Adrenal gland (tissue), 5 donors: Measurements from ENCODE around the gene PYGB.

ENCODE experiments used
- CTCF ChIP-seq, 6 experiments: fragments of 450-650 bp in 4 of 6; fragments of 200-600 bp in 2 of 6; sonication (generic) in 1 of 6; IDR thresholded peaks; 1 replicate in 5 of 6; 2 replicates in 1 of 6; pipeline versions ENCODE4 v1.5.1 to v1.8.0; 2016 to 2021; ENCODE audit warnings: antibody characterized with exemption in 6 of 6, mild to moderate bottlenecking in 2 of 6, moderate library complexity in 1 of 6
- POLR2A ChIP-seq, 2 donors: fragments of 450-650 bp; IDR thresholded peaks; one replicate each; pipeline ENCODE4 v1.6.1; 2017; ENCODE audit warnings: antibody characterized with exemption in 2 of 2, mild to moderate bottlenecking in 2 of 2, moderate library complexity in 1 of 2
- donor health status: DM: no; HTN: no; CAD: no.

- peak; percentile 40 to 68 (median 58) for TF ChIP-seq CTCF (IDR thresholded peaks at IDR 0.05)
- TF ChIP-seq POLR2A (IDR thresholded peaks at IDR 0.05): no peak
Observed at GRCh38 chr20:25294459-25295385, 46.8 kb downstream of the PYGB start.
